ENCODE measurements around the gene ALCAM. TPM values are rescaled to one million over a fixed set of nuclear protein-coding genes. Genes with fewer than 3 reads are reported as not detected.

Gene ALCAM
- total RNA-seq, 4 donors from 2014 or later = 8.0 to 98.4 (median 11.4) TPM

GRCh38 chr3:105512061-105512460 is 145.4 kb downstream of the ALCAM start:
- no peak for ATAC-seq (ENCODE audit: low FRiP score)
- DNase-seq (ENCODE audit: low spot score) = no peak

GRCh38 chr3:105513042-105513441 is 146.3 kb downstream of the ALCAM start:
- DNase-seq (ENCODE audit: low spot score) (no peak), ATAC-seq (ENCODE audit: low FRiP score) (no peak)
- no peak for TF ChIP-seq CTCF (IDR thresholded peaks at IDR 0.05)

More at GRCh38 chr3:105512061-105512460, 145.4 kb downstream of the ALCAM start:
- TF ChIP-seq CTCF (IDR thresholded peaks at IDR 0.05) = no peak

GRCh38 chr3:105513886-105514285 is 147.2 kb downstream of the ALCAM start:
- no peak for DNase-seq (ENCODE audit: low spot score)
- no peak for TF ChIP-seq CTCF (IDR thresholded peaks at IDR 0.05)
- no peak for ATAC-seq (ENCODE audit: low FRiP score)

- DNase-seq (ENCODE audit: low spot score) (no peak), ATAC-seq (ENCODE audit: low FRiP score) (no peak)
- no peak for TF ChIP-seq CTCF (IDR thresholded peaks at IDR 0.05)
Observed at GRCh38 chr3:105515372-105515771, 148.7 kb downstream of the ALCAM start.

GRCh38 chr3:105516972-105517371 is 150.3 kb downstream of the ALCAM start:
- no peak for ATAC-seq (ENCODE audit: low FRiP score)
- TF ChIP-seq CTCF (IDR thresholded peaks at IDR 0.05) = no peak
- no peak for DNase-seq (ENCODE audit: low spot score)

- DNase-seq (ENCODE audit: low spot score) (no peak), ATAC-seq (ENCODE audit: low FRiP score) (no peak)
- TF ChIP-seq CTCF (IDR thresholded peaks at IDR 0.05) = no peak
Observed at GRCh38 chr3:105518203-105518602, 151.5 kb downstream of the ALCAM start.

GRCh38 chr3:105518806-105519418 is 152.2 kb downstream of the ALCAM start:
- DNase-seq (ENCODE audit: low spot score) (no peak), ATAC-seq (ENCODE audit: low FRiP score) (peak; percentile 73)
- TF ChIP-seq CTCF (IDR thresholded peaks at IDR 0.05) = no peak
